HG03135 (cell line): Measurements from ENCODE around the gene SHISA7.
"Not testable (repeated sequence)": the region's sequence is repeated elsewhere in the genome, so short reads cannot be mapped to it uniquely, and the experiment has no call there.

Experiments
- ATAC-seq: cut with Tn5 transposase; IDR thresholded peaks from one replicate; pipeline ENCODE4 v1.9.1; 2021; ENCODE audit warnings: mild to moderate bottlenecking, moderate library complexity; ENCODE audit not compliant: unreplicated experiment

The SHISA7 gene

GRCh38 chr19:55421281-55421680 is 21.8 kb downstream of the SHISA7 start:
- not testable (repeated sequence) for ATAC-seq

- no peak for ATAC-seq
Observed at GRCh38 chr19:55419624-55420236, 23.4 kb downstream of the SHISA7 start.

- no peak for ATAC-seq
Observed at GRCh38 chr19:55419103-55419502, 24.0 kb downstream of the SHISA7 start.

- ATAC-seq = no peak
Observed at GRCh38 chr19:55418185-55418584, 24.9 kb downstream of the SHISA7 start.

- ATAC-seq = no peak
Observed at GRCh38 chr19:55410168-55410567, 32.9 kb downstream of the SHISA7 start.

GRCh38 chr19:55409179-55409578 is 33.9 kb downstream of the SHISA7 start:
- ATAC-seq = not testable (repeated sequence)

- no peak for ATAC-seq
Observed at GRCh38 chr19:55408533-55408872, 34.6 kb downstream of the SHISA7 start.

GRCh38 chr19:55407800-55408532 is 35.1 kb downstream of the SHISA7 start:
- ATAC-seq = peak; percentile 83

GRCh38 chr19:55407550-55407799 is 35.6 kb downstream of the SHISA7 start, which contains the start of gene UBE2S:
Gene UBE2S, minus strand, starts transcription at chr19:55407788. Its CDS starts 199 bp downstream, at chr19:55407589.
- peak; percentile 65 for ATAC-seq

- peak; percentile 11 for ATAC-seq
Observed at GRCh38 chr19:55406826-55407549, 36.1 kb downstream of the SHISA7 start.

- no peak for ATAC-seq
Observed at GRCh38 chr19:55406091-55406825, 36.8 kb downstream of the SHISA7 start.

GRCh38 chr19:55405638-55406037 is 37.5 kb downstream of the SHISA7 start:
- ATAC-seq = no peak

GRCh38 chr19:55402509-55402908 is 40.6 kb downstream of the SHISA7 start:
- ATAC-seq = no peak

GRCh38 chr19:55401390-55401789 is 41.7 kb downstream of the SHISA7 start:
- not testable (repeated sequence) for ATAC-seq

- no peak for ATAC-seq
Observed at GRCh38 chr19:55400281-55401087, 42.6 kb downstream of the SHISA7 start.

GRCh38 chr19:55398200-55398925 is 44.7 kb downstream of the SHISA7 start:
- no peak for ATAC-seq

- no peak for ATAC-seq
Observed at GRCh38 chr19:55392820-55393761, 50.0 kb downstream of the SHISA7 start.

- no peak for ATAC-seq
Observed at GRCh38 chr19:55391702-55392615, 51.1 kb downstream of the SHISA7 start.
